ENCODE results near the gene LSM14A.

LSM14A gene

GRCh38 chr19:34134190-34135053 is 37.9 kb upstream of the LSM14A start:
- H3K9me3 ChIP-seq, result no peaks in the 10 kb centered on the region
- H3K36me3 ChIP-seq, result no peaks in the 10 kb centered on the region
- peaks cover under 1% of the 10 kb centered on the region; the same call in 1 of the 2 replicates for H3K27me3 ChIP-seq
- no peak for TF ChIP-seq CTCF (IDR thresholded peaks at IDR 0.05; ENCODE audit: low read depth, low read length)
- peak overlapping the region; percentile 74 for H3K4me3 ChIP-seq (ENCODE audit: low read depth, low read length)
- H3K4me1 ChIP-seq, result no peaks in the 10 kb centered on the region
- peak; percentile 83 for DNase-seq

- no peaks in the 10 kb centered on the region for H3K4me1 ChIP-seq
- no peak for DNase-seq
- H3K36me3 ChIP-seq, result no peaks in the 10 kb centered on the region
- H3K4me3 ChIP-seq (ENCODE audit: low read depth, low read length), result peak overlapping the region; percentile 74
- H3K27me3 ChIP-seq, result peaks cover 6% of the 10 kb centered on the region; the same call in 1 of the 2 replicates
- H3K9me3 ChIP-seq, result no peaks in the 10 kb centered on the region
- no peak for TF ChIP-seq CTCF (IDR thresholded peaks at IDR 0.05; ENCODE audit: low read depth, low read length)
Observed at GRCh38 chr19:34135054-34135800, 37.1 kb upstream of the LSM14A start.

- H3K4me3 ChIP-seq (ENCODE audit: low read depth, low read length), result no peak overlapping the region
- no peak for TF ChIP-seq CTCF (IDR thresholded peaks at IDR 0.05; ENCODE audit: low read depth, low read length)
- peaks cover 6% of the 10 kb centered on the region; the same call in 1 of the 2 replicates for H3K27me3 ChIP-seq
- no peaks in the 10 kb centered on the region for H3K4me1 ChIP-seq
- H3K9me3 ChIP-seq, result no peaks in the 10 kb centered on the region
- DNase-seq, result no peak
- H3K36me3 ChIP-seq, result no peaks in the 10 kb centered on the region
Observed at GRCh38 chr19:34135821-34136611, 36.3 kb upstream of the LSM14A start.

GRCh38 chr19:34141025-34141424 is 31.3 kb upstream of the LSM14A start:
- H3K4me3 ChIP-seq (ENCODE audit: low read depth, low read length), result no peak overlapping the region
- no peaks in the 10 kb centered on the region for H3K36me3 ChIP-seq
- H3K9me3 ChIP-seq, result no peaks in the 10 kb centered on the region
- peaks cover 6% of the 10 kb centered on the region; the same call in 1 of the 2 replicates for H3K27me3 ChIP-seq
- TF ChIP-seq CTCF (IDR thresholded peaks at IDR 0.05; ENCODE audit: low read depth, low read length), result no peak
- DNase-seq, result no peak
- no peaks in the 10 kb centered on the region for H3K4me1 ChIP-seq

GRCh38 chr19:34142440-34142839 is 29.9 kb upstream of the LSM14A start:
- Histone ChIP-seq H3K36me3 (no peaks in the 10 kb centered on the region), H3K27me3 (peaks cover 6% of the 10 kb centered on the region; the same call in 1 of the 2 replicates), H3K4me1 (no peaks in the 10 kb centered on the region), H3K4me3 (ENCODE audit: low read depth, low read length) (no peak overlapping the region), H3K9me3 (no peaks in the 10 kb centered on the region)
- TF ChIP-seq CTCF (IDR thresholded peaks at IDR 0.05; ENCODE audit: low read depth, low read length), result no peak
- no peak for DNase-seq
